ENCODE data around the gene KIAA0930.

- TF ChIP-seq POLR2AphosphoS5 (IDR thresholded peaks at IDR 0.05; ENCODE audit: low read depth, low read length) (no peak), POLR2A (IDR thresholded peaks at IDR 0.05; ENCODE audit: low read depth, low read length) (no peak), TAF1 (IDR thresholded peaks at IDR 0.05; ENCODE audit: low read depth, low read length) (no peak), PAX5 (IDR thresholded peaks at IDR 0.05; ENCODE audit: insufficient read depth, low read length, severe bottlenecking) (no peak), SPI1 (IDR thresholded peaks at IDR 0.05; ENCODE audit: low read depth, low read length) (no peak), POU2F2 (IDR thresholded peaks at IDR 0.05; ENCODE audit: low read depth, low read length) (no peak)
These were observed 37.3 kb downstream of the KIAA0930 start for GRCh38 chr22:45203150-45203951.
